T-helper 2 cell treated with Interferon-gamma antibody and Interleukin-4, amounts not matched to agents 5 μg/mL and 100 μg/mL, for 36 hours (primary cell): Measurements from ENCODE around the gene HLCS.

ENCODE experiments used
- DNase-seq: peaks from one replicate; pipeline ENCODE4 v3.0.0; 2021; ENCODE audit warnings: low spot score
- H3K27ac Mint-ChIP-seq: one replicate; pipeline ENCODE4 v1.8.0; 2021; ENCODE audit warnings: mild to moderate bottlenecking, mixed read lengths
- H3K27me3 Mint-ChIP-seq: one replicate; pipeline ENCODE4 v1.8.0; 2021; ENCODE audit warnings: low read depth, mixed read lengths
- H3K36me3 Mint-ChIP-seq: one replicate; pipeline ENCODE4 v1.8.0; 2021; ENCODE audit warnings: low read depth, mixed read lengths
- H3K4me1 Mint-ChIP-seq: one replicate; pipeline ENCODE4 v1.8.0; 2021; ENCODE audit warnings: low read depth, mixed read lengths
- H3K4me3 Mint-ChIP-seq: one replicate; pipeline ENCODE4 v1.8.0; 2022; ENCODE audit warnings: mild to moderate bottlenecking, moderate library complexity, mixed read lengths
- H3K9me3 Mint-ChIP-seq: one replicate; pipeline ENCODE4 v1.8.0; 2021; ENCODE audit warnings: mixed read lengths

The HLCS gene

GRCh38 chr21:36704281-36704957 lies 262.1 kb downstream of the HLCS start:
- DNase-seq, result no peak
- peaks cover 8% of the 10 kb centered on the region for H3K4me1 Mint-ChIP-seq
- no peak overlapping the region for H3K27ac Mint-ChIP-seq
- H3K36me3 Mint-ChIP-seq, result peaks cover 3% of the 10 kb centered on the region
- H3K4me3 Mint-ChIP-seq, result no peak overlapping the region
- H3K27me3 Mint-ChIP-seq, result peaks cover 81% of the 10 kb centered on the region
- H3K9me3 Mint-ChIP-seq, result no peaks in the 10 kb centered on the region

GRCh38 chr21:36703626-36704280 lies 262.7 kb downstream of the HLCS start:
- DNase-seq, result no peak
- H3K4me3 Mint-ChIP-seq, result no peak overlapping the region
- H3K9me3 Mint-ChIP-seq, result no peaks in the 10 kb centered on the region
- H3K4me1 Mint-ChIP-seq, result peaks cover 8% of the 10 kb centered on the region
- H3K27me3 Mint-ChIP-seq, result peaks cover 80% of the 10 kb centered on the region
- no peak overlapping the region for H3K27ac Mint-ChIP-seq
- H3K36me3 Mint-ChIP-seq, result peaks cover 2% of the 10 kb centered on the region

GRCh38 chr21:36703123-36703522 lies 263.3 kb downstream of the HLCS start:
- no peak for DNase-seq
- H3K4me1 Mint-ChIP-seq, result peaks cover 8% of the 10 kb centered on the region
- H3K27ac Mint-ChIP-seq, result no peak overlapping the region
- H3K36me3 Mint-ChIP-seq, result peaks cover 2% of the 10 kb centered on the region
- H3K9me3 Mint-ChIP-seq, result no peaks in the 10 kb centered on the region
- no peak overlapping the region for H3K4me3 Mint-ChIP-seq
- H3K27me3 Mint-ChIP-seq, result peaks cover 75% of the 10 kb centered on the region

GRCh38 chr21:36702622-36702968 lies 263.9 kb downstream of the HLCS start:
- Mint-ChIP-seq H3K27me3 (peaks cover 77% of the 10 kb centered on the region), H3K4me3 (no peak overlapping the region), H3K9me3 (no peaks in the 10 kb centered on the region), H3K36me3 (peaks cover 2% of the 10 kb centered on the region), H3K27ac (no peak overlapping the region), H3K4me1 (peaks cover 8% of the 10 kb centered on the region)
- no peak for DNase-seq

GRCh38 chr21:36701756-36702621 lies 264.5 kb downstream of the HLCS start:
- Mint-ChIP-seq H3K36me3 (peaks cover 2% of the 10 kb centered on the region), H3K27ac (peak overlapping the region; percentile 26), H3K27me3 (peaks cover 76% of the 10 kb centered on the region), H3K4me3 (no peak overlapping the region), H3K9me3 (no peaks in the 10 kb centered on the region), H3K4me1 (peaks cover 8% of the 10 kb centered on the region)
- no peak for DNase-seq

- no peak overlapping the region for H3K4me3 Mint-ChIP-seq
- no peaks in the 10 kb centered on the region for H3K9me3 Mint-ChIP-seq
- peaks cover 5% of the 10 kb centered on the region for H3K4me1 Mint-ChIP-seq
- peaks cover 76% of the 10 kb centered on the region for H3K27me3 Mint-ChIP-seq
- peaks cover 2% of the 10 kb centered on the region for H3K36me3 Mint-ChIP-seq
- no peak for DNase-seq
- H3K27ac Mint-ChIP-seq, result peak overlapping the region; percentile 26
These were observed 265.3 kb downstream of the HLCS start for GRCh38 chr21:36700971-36701755.
